HG02759 (cell line): ENCODE results near the gene CASQ1.

Experiments
- ATAC-seq: cut with Tn5 transposase; IDR thresholded peaks from one replicate; pipeline ENCODE4 v1.9.1; 2021; ENCODE audit warnings: mild to moderate bottlenecking, moderate library complexity; ENCODE audit not compliant: unreplicated experiment

CASQ1 gene

GRCh38 chr1:160189649-160190625, at the start of gene CASQ1:
TSS of gene CASQ1 (plus strand) at chr1:160190575. CDS start at chr1:160190752, 177 bp downstream.
- no peak for ATAC-seq

DNA sequence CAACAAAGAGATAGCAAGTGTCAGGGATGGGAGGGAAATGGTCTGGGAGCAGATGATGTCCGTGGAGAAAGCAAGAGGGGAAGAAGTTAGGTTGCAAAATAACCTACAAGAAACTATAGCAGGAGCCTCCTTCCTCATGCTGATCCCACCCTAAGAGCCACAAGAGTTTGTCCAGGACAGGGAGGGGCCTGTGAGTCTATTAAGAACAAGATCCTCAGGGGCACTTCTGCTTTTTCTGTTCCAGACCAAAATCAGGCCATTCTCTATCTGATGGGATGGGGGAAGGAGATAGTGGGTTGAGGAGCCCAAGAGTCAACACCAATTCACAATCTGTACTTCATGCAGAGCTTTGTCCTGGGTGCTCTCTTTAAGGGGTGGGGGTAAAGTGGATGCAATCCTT, 46.7 kb upstream of the CASQ1 start:
- ATAC-seq = no peak

DNA sequence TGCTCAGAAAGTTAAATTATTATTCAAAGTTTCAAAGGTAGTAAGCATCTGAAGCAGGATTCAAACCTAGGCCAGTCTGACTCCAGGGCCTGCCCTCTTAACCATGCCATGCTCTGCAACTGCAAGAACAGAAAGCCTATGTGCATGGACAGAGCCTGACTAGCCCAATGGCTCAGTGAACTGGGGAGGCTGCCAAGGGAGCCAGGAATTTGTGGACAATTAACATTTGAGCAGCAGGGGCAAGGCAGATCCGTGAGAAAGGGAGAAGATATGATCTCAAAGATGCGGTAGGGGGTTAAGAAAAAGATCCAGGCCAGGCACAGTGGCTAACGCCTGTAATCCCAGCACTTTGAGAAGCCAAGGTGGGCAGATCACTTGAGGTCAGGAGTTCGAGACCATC, 45.5 kb upstream of the CASQ1 start:
- ATAC-seq = no peak

- ATAC-seq = no peak
Observed at GRCh38 chr1:160146107-160146506, 44.3 kb upstream of the CASQ1 start.

DNA sequence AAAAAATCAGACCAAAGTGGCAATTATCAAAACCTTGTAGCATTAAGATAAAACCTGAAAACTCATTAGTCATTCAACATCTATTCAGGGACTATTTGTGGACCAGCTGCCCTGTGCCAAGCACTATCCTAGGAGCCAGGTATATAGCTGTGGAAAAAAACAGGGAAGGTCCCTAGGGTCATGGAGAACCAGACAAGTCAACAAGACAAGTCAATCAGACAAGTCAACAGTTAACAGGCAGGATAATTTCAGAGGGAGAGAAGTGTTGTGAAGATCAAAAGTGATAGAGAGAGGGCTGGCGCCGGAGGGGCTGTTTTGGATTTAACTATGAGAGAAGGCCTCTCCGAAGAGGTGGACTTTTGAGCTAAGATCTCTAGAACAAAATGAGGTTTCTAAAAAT, 42.3 kb upstream of the CASQ1 start:
- no peak for ATAC-seq

DNA sequence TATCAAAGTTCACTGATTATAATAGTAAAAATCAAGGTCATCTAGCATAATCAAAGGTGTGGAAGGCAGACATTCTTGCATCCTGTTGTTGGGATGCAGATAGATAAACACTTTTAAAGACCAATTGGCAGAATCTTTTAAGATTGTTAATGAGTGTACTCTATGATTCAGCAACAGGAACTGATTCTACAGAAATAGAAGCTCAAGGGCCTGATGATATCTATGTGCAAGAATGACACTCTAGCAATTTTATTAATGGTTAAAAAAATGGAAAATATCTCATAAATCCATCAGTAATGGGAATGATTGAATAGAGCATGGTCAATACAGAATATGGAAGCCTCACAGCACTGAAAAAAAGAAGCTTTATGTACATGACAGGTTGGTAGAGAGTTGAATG, 41.1 kb upstream of the CASQ1 start:
- ATAC-seq = no peak

DNA sequence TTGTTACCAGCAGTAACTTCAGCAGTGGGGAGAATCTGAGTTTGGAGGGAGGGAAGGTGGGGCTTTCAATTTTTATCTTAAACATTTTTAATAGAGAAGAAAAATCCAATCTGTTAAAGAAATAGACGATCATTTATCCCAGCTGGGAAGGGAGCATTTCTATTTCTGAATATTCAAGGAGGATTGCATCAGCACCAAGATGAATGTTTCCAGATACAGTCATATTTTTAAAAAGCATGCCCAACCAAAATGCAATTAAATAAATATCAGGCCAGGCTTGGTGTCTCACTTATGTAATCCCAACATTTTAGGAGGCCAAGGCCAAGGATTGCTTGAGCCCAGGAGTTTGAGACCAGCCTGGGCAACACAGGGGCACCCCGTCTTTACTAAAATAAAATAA, 40.7 kb upstream of the CASQ1 start:
- no peak for ATAC-seq

DNA sequence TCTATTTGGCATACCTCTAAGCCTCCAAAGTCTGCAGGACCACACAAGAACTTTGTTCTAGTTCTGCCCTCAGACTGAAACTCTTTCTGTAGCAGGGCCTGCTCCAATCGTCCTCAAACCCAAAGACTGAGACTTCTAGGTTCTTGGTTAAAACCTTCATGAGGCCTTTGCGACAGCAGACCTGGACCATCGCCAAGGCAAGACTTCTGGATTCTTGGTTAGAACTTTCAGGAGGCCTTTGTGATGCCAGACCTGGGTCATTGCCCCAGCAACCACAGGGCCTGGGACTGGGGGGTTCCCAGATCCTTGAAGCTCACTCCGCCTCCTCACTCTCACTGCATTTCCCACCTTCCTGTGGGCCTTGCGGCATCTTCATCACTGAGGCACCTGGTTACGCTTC, 39.1 kb upstream of the CASQ1 start, which contains the start of gene ATP1A4:
TSS of gene ATP1A4 (plus strand) at position 301 of the 400 bp plus-strand sequence. CDS start 438 bp downstream, outside the sequence.
- ATAC-seq = no peak

DNA sequence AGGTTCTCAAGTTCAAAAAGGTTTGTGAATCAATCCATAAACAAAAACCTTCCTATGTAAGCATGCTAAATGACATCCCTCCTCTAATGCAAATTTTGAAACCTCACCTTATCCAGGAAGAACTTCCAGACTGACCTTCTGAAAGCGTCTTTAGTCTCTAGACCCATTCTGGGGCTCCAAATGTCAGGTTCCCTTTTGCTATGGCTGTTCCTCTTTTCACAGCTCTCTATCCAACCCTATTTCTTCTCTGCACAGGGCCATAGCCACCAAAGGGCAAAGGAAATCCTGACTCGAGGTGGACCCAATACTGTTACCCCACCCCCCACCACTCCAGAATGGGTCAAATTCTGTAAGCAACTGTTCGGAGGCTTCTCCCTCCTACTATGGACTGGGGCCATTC, 35.6 kb upstream of the CASQ1 start:
- no peak for ATAC-seq

DNA sequence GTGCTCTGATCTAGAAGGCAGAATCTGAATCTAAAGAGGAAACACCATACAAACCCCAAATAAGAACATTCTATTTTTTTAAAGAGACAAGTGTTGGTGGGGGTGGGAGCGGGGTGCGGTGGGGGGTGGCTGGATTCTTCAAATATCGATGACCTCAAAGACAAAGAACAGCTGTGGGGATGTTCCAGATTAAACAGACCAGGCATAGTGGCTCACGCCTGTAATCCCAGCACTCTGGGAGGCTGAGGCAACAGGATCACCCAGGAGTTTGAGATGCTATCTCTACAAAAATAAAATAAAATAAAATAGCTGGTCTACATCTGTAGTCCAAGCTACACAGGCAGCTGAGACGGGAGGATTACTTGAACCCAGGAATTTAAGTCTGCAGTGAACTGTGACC, 34.0 kb upstream of the CASQ1 start:
- ATAC-seq = no peak

DNA sequence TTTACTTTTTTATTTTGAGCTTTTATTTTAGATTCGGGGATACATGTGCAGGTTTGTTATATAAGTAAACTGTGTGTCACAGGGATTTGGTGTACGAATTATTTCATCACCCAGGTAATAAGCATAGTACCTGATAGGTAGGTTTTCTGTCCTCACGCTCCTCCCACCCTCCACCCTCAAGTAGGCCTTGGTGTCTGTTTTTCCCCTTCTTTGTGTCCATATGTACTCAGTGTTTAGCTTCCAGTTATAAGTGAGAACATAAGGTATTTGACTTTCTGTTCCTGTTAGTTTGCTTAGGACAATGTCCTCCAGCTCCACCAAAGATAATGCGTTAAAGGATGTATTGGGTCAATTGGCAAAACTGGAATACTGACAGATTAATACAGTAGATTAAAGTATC, 33.2 kb upstream of the CASQ1 start:
- ATAC-seq = no peak

- no peak for ATAC-seq
Observed at GRCh38 chr1:160158031-160158430, 32.3 kb upstream of the CASQ1 start.

DNA sequence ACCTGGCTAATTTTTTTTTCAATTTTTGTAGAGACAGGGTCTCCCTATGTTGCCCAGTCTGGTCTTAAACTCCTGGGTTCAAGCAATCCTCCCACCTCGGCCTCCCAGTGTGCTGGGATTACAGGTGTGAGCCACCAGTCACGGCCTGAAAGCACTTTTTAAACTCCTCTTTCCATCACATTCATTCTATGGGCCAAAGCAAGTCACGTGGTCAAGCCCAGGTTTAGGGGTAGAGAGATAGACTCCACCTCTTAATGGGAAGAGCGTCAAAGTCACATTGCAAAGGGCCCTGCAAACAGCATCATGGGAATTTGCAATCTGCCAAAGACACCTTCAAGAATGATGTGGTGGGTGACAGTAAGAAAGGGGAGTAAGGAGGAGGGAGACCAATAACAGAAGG, 31.8 kb upstream of the CASQ1 start:
- ATAC-seq = no peak

GRCh38 chr1:160159846-160160245, 30.5 kb upstream of the CASQ1 start:
- no peak for ATAC-seq

GRCh38 chr1:160161965-160162705, 28.2 kb upstream of the CASQ1 start:
- ATAC-seq = no peak

DNA sequence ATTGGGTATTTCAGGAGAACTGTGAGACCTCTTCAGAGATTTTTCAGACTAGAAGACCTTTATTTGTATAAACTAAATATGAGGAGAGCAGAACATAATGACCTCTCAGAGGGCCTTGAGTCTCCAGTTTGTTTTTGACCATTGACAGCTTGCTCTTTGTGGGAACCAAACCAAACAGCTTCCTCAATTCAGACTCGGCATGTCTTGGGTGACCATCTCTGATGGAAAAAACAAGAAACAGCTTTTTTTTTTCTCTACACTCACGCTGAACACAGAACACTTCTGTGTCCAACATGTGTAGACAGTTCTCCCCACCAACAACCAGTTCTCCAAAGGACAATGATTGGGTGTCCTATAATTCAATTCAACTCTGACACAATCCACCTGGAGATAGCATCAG, 27.4 kb upstream of the CASQ1 start:
- ATAC-seq = no peak

GRCh38 chr1:160163615-160164014, 26.8 kb upstream of the CASQ1 start:
- ATAC-seq = no peak

GRCh38 chr1:160164121-160164520, 26.3 kb upstream of the CASQ1 start:
- ATAC-seq = no peak

GRCh38 chr1:160166166-160166868, 24.1 kb upstream of the CASQ1 start:
- no peak for ATAC-seq

DNA sequence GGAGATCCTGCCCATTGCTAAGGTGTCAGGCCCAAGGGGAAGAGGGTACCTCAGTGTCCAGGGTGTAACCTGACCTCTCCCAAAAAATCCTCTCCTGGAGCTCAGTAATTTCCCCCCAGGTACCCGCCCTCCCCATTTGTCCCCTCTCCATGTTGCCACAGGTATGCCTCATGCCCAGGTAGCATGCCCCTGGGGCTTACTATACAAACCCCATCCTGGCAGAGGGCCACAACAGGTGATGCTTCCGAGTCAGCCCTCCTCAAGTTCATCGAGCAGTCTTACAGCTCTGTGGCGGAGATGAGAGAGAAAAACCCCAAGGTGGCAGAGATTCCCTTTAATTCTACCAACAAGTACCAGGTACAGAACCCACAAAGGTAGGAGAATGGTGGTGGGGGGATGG, 23.3 kb upstream of the CASQ1 start:
- ATAC-seq = no peak

DNA sequence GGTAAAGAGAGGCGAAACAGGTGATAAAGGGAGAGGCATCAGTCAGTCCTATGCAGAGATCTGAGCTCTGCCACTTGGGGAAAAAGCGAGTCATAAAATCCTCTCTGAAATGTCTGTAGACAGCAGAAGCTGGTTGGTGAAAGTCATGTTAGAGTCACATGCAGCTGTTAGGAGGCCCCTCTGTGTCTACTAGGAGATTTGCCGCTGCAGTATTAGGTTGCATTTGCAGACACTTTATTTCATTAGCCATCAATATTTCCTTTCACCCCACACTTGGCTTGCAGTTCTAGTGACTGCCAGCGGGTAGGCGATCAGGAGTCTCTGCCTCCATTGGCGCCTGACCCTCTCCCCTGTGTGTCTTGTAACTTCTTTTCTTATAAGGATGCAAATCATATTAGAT, 22.8 kb upstream of the CASQ1 start:
- no peak for ATAC-seq
